HG02642 (cell line): ENCODE data around the gene PLCG2.

Experiments used
- ATAC-seq: cut with Tn5 transposase; IDR thresholded peaks from one replicate; pipeline ENCODE4 v1.9.1; 2021; ENCODE audit warnings: mild to moderate bottlenecking; ENCODE audit not compliant: unreplicated experiment, poor library complexity

Gene PLCG2

DNA sequence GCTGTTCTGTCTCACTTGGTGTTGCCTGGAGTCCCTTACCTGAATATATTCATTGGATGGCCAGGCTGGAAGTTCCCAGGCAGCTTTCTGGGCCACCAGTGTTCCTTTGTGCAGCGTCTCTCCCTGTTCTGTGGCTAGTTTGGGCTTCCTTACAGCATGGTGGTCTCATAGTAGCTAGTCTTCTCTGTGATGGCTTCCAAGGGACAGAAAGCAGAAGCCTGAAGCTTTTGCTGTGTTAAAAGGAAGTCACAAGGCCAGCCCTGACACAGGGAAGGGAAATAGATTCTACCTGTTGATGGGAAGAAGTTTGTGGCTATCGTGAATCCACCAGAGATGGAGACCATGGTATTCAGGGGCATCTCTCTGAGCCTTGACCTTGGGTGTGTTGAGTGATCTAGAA, 34.6 kb downstream of the PLCG2 start:
- no peak for ATAC-seq

DNA sequence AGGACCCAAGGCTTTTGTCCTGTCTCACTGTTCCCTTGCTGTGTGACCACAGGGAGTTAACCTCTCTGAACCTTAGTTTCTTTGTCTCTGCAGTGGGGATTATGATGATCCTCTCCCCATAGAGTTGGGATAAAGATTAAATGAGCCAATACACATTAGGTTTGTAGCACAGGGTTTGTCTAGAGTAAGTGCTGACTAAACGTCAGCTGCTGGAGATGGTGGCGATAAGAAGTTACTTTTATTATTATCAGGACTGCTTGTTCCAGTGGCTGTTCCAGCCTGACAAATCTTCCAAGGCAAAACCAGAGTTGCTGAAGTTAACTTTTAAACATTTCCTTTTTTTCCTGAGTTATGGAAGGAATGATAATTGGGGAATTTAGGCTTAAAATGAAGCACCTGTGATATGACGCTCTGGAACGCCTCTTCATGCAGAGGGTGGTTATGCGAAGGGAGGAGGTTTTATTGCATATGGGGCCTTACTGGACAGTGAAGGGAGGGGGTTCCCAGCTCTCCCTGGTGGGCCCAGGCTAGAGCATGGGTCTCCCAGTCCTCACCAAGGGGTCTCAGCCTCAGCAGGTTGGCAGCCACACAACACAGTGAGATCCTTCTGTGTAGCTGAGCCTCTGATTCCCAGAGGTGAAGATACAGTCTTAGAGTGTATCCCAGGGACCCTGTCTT, 35.8 kb downstream of the PLCG2 start:
- ATAC-seq: no peak

DNA sequence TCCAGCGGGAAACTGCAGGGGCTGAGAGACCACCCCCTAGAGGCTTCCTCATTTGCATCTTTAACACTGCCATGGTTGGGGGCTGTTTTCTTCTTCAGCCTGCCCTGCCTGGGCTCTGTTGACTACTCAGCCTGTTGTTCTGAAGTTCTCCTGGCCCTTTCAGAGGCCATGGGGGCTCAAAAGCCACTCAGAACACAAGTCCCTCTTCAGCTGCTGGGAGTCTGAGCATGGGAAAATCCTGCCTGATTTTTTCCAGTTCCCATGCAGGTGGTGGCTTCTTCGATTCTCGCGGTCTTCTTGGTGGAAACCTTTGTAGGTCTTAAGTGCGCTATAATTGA, 36.3 kb downstream of the PLCG2 start:
- ATAC-seq: no peak

DNA sequence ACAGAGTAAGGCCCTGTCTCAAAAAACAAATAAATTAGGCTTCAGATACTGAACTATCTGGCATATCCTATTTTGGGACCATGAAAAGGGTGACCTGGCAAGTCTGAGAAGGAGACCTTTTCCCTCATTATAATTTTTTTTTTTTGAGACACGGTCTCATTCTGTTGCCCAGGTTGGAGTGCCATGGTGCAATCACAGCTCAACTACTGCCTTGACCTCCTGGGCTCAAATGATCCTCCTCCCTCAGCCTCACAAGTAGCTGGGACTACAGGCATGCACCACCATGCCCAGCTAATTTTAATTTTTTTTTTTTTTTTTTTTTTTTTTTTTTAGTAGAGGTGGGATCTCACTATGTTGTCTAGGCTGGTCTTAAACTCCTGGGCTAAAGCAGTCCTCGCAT, 37.3 kb downstream of the PLCG2 start:
- ATAC-seq: no peak

DNA sequence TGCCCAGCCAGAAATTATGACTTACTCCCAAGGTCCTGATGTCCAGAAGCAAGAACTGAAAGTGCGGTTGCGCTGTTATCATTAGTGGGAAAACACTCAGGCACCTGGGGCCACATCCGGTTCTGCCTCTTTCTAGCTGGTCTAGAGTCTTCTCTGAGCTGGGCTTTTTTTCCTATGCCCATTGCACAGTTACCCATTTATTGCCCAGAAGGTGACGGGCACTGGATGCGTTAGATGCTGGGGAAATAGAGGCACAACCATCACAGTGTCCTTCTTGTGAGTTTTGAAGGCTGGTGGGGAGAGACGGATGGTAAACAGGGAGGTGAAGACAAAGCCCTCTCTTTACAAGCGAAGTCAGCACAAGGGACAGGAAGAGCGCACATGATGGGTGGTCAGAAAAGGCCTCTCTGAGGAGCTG, 37.7 kb downstream of the PLCG2 start:
- ATAC-seq: no peak

DNA sequence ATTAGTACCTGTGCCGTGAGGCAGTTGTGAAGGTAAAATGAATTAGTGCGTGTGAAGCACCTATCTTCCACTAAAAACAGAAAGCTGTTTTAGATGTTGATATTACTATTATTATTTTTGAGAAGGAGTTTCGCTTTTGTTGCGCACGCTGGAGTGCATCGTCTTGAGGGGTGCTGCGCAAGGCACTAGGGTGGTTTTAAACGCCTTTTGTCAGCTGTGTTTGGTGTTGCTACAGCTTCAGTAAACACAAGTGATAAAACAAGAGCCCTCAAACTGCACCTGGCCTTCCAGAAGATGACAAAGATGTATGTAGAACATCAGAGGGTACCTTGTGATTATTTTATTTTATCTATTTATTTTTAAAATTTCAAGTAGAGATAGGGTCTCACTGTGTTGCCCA, 38.2 kb downstream of the PLCG2 start:
- ATAC-seq: no peak

DNA sequence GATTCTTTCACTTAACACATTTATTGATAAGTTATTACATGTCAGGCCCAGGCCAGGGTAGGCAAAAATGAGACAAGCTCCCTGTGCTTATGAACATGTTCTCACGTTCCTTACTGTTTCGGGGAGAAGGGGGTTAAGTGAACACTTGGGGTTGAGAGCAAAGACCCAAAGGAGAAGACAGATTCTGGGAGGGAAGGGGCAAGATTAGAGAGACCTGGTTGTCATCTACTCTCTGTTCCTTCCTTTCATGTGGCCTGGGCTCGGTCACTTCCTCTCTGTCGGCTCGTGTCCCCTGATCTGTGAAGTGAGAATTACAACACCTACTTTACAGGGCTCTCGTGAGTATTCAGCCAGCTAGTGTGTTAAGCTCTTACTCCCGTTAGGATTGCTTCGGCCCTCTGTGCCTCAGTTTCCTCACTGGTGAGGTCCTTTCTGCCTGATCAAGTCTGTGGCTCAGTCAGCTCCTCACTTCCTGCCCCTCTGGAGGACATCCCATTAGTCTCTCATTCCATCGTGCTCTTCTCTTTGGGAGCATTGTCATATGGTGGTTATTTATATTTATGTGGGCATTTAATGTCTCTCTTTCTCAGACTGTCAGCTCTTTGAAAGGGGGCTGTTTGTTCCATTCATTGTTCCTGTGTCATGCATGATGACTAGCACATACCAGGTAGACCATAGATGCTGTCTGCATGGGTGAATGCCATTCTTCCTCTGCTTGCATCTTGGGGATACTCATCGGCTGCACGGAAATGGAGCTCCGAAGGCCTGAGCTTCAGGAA, 38.9 kb downstream of the PLCG2 start:
- no peak for ATAC-seq

DNA sequence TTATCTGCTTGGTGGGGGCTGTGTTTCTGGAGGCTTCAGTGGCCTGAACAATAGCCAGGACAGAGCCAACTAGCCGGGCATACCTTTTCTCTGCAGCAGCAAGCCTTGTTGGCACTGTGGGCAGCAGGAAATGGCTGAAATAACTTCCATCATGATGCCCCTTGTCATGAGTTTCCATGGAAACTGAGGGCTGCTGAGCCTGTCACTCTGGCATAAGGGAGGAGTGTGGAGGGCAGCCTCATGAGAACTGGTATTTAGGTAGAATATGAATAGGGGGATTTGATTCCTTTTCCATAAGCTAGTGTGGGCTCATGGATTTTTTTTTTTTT, 39.4 kb downstream of the PLCG2 start:
- no peak for ATAC-seq

DNA sequence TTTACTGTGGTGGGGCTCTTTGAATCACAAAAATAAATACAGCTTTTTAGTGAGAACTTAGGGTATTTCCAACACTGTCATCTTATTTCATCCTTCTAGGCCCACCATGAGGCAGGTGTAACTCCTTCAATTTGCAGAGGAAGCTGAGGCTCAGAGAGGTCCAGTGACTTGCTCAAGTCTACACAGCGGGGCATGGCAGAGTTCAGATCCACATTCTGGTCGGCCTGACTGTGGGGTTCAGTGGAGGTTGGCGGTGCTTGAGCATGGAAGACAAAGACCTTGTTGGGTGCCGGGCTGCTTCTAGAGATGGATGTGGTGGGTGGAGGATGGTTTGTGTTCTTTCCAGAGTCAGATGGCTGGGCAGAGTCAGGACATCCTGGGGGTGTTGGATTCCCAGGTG, 39.8 kb downstream of the PLCG2 start:
- no peak for ATAC-seq

DNA sequence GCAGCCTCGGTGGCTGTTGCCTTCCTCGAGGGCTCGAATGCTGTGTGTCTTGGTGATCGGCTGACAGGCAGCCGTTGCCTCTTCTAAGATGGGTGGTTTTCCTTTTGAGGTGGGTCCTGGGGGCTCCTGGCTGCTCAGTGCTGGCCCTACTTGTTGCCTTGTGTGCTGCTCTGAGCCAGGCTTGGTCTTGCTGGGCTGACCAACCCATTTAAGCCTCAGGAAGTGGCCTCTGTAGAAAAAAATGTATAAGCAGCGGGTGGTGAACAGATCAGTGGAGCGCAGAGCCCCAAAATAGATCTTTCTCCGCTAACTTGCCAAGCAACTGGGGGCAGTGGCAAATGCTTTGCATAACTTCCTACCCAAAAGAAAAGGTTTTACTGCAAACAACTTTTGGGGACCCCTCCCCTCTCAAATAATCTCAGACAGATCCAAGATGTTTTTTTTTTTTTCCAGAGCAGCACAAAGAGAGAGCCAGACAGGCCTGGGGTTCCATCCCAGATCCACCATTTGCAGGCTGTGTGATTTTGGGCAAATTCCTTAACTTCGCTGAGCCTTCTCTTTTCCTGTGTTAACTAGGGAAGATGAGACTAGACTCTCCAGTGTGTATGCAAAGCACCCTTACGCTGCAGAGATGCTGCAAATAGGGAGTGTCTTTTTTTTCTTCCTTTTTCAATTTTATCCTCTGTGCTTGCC, 42.5 kb downstream of the PLCG2 start:
- peak; percentile 49 for ATAC-seq

DNA sequence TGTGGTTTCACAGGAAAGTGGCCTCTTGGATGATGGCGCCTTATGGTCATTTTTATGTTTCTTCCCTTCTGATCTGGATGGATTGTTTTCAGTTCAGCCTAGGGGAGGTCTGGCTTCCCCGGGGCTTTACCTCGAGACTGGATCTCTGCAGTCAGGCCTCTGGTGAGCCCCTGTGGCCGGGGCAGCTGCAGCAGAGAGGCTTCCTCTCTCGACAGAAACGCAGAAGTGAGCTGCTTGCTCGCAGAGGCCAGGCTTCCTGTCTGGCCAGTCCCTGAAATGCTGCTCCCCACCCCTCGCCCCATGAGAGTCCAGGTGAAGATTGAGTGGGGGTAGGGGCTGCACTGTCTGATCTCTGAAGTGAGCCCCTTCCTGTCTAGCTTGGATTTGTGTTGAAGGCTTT, 44.0 kb downstream of the PLCG2 start:
- ATAC-seq: peak; percentile 42

DNA sequence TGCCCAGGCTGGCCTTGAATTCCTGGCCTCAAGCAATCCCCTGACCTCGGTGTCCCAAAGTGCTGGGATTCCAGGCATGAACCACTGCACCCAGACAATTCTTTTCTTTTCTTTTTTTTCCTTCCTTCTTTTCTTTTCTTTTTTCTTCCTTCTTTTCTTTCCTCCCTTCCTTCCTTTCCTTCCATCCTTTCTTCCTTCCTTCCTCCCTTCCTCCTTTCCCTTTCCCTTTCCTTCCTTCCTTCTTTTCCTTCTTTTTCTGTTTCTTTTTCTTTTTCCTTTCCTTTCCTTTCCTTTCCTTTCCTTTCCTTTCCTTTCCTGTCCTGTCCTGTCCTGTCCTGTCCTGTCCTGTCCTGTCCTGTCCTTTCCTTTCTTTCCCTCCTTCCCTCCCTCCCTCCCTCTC, 44.6 kb downstream of the PLCG2 start:
- ATAC-seq: no peak

DNA sequence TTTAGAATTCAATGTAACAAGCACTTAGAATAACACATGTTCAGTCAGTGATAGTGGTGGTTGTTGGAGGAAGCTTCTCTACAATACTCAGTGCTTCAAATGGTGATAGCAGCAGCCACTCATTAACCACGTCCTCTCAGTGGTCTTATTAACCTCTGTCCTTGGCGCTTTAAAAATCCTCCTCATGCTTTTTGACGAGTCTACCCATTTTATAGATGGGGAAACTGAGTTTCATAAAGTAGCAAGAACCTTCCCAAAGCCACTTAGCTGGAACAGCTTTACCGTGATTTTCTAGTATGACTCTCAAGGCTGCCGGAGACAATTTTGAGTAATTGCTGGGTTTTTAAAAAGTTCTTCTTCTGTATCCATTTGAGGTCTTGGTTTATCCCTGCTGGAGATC, 47.4 kb downstream of the PLCG2 start:
- ATAC-seq: no peak

DNA sequence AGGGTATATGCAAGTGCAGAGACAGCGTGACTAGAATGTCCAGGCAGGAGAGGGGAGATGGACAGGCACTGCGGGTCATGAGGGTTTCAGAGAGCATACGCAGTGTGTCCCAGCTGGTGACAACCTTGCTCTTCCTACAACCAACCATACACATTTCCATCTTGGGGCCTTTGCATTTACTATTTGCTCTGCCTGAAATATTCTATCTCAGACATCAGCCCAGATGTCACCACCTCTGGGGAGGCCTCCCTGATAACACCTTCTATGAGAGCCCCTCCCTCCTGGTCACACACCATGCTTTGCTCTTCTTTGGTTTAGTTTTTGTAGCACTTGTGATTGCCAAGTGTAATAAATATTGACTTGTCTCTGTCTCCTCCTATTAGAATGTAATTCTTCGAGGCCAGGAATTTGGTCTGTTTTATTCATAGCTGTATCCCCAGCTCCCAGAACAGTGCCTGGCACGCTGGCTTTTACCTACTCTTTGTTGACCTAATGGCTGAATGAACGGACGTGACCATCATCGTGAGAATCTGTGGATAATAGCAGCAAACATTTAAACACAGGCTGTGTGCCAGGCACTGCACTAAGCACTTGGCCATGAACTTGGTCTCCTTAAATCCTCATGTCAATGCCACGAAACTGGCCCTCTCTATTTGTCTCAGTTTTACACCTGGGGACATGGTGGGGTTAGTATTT, 51.9 kb downstream of the PLCG2 start:
- peak; percentile 8 for ATAC-seq

DNA sequence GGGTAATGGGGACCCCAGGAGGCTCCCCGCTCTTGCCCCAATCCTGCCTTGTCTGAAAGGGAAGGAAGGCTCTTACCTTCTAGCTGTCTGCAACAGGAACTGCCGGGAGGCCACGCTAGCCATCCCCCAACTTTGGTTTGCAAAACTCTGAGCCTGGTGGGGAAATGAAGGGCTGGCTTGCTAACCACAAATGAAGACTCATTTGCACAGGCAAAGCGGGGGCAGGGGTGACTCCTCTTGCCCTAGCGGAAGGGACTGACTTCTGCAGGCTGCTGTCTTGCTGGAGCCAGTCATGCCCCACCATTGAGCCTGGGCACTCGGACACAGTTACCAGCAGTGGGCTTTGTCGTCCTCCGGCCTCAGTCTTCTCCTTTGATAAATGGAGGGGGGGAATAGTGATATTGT, 52.6 kb downstream of the PLCG2 start:
- ATAC-seq: peak; percentile 66

DNA sequence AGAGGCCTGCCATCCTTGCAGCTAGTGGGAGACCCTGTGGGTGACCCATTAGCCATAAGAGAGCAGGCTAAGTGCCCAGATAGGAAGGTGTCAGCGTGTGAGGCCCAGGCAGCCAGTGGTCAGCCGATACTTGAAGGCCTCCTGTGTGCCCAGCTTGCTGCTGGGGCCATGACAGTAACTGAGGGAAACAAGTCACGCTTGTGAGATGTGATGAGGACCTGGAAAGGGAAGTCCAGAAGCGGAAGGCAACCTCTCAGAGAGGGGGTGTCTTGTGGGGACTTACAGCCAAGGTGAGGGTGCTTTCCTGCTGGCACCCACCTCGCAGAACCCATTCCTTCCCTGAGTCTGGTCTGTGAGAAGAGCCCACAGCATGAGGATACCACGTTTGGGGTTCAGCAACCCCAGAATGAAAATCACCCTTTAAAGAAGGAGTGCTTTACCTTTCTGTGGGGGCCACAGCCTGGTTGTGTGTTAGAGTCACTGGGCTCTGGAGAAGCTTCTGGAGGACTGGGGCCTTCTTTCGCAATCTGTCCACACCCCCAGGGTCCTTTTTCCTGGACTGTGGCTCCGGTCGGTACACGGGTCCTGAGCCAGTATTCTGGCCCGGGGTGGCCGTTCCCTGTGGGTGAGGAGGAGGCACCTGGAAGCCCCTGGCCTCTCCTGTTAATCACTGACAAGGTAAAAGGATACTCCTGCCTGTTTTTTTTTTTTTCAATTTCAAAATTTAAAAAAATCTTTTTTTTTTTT, 53.9 kb downstream of the PLCG2 start:
- no peak for ATAC-seq

DNA sequence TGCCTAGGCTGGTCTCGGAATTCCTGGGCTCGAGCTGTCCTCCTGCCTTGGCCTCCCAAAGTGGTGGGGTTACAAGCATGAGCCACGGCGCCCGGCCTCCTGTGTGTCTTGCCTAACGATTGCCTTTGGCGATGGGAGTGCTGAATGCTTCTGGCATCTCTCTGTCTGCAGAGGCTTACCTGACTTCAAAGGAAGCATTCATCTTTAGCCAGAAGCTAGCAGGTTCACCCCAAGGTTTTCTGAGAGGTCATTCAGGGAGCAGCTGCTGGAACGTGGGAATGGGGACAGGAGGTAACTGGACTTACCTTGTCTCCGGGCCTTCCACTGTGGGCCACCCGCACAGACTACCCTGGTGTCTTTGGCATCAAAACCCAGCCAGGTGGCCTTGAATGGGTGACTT, 54.7 kb downstream of the PLCG2 start:
- ATAC-seq: no peak

DNA sequence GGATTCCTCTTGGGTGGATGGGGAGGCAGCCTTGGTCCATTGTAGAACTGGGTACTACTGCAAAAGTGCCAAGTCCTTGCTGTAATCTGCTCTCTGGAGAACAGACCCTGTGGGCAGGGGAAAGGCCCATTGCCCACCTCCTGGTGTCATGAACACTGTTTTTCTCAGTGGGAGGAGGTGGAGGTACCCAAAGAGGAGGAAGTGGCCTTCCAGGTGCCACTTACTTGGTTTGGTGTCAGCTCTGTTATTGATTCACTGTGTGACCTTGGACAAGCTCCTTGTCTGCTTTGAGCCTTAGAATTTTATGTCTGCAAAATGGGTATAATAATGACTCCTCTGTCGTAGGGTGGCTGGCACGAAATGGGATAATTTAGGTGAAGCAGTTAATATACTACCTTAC, 55.8 kb downstream of the PLCG2 start:
- no peak for ATAC-seq

DNA sequence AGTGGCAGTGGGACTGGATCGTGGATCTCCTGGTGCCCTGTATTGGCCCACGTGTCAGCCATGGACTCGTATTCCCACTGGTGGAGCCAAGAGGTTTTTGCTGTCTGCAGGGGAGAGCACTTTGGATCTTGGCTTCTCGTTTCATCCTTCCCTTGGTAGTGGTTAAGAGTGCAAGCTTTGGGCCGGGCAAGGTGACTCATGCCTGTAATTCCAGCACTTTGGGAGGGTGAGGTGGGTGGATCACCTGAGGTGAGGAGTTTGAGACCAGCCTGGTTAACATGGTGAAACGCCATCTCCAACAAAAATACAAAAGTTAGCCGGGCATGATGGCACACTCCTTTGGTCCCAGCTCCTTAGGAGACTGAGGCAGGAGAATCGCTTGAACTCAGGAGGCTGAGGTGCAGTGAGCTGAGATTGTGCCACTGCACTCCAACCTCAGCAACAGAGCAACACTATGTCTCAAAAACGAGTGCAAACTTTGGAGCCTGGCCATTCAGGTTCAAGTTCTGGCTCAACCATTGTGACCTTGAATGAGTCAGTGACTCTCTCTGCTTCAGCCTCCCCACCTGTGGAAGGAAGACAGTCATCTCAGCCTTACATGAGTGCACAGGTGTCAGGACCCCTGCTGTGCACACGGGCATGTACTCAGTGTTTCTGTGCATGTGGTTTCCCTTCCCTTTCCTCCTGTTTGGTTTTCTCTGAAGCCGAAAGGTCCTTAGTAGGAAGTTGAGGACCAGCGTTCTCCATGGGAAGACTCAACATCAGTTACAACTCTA, 57.4 kb downstream of the PLCG2 start:
- peak; percentile 63 for ATAC-seq

DNA sequence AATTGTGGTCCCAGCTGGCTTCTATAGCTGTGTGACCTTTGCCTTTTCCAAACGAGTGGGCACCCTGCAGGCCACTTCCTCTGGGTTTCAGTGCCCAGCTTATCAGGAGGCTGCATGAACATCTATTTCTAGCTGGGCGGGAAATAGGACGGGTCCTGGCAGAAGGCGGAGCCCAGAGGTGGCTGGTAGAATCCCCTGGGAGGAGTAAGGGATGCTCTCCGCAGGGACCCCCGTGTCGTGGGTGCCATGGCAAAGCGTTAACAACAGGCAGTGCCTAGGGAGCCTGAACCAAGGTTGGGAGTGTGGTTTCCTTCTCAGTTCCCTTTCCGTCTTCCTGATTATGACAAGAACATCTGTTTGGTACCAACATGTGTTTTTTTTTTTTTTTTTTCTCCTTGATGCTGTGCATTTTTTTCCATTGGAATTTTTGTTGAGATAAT, 58.2 kb downstream of the PLCG2 start:
- ATAC-seq: no peak
